Vagina (tissue), 2 donors: ENCODE results near the gene PSAPL1. TPM values are rescaled to one million over a fixed set of nuclear protein-coding genes. Genes with fewer than 3 reads are reported as not detected.

Source experiments
- DNase-seq, 2 donors: peaks; one replicate each; pipeline ENCODE4 v3.0.0-alpha.2; 2017; ENCODE audit errors: extremely low spot score in 2 of 2
- H3K27ac ChIP-seq: fragments of 200-600 bp; sonication (generic); one replicate; pipeline ENCODE4 v1.5.1; 2019
- H3K27me3 ChIP-seq: fragments of 200-600 bp; sonication (generic); one replicate; pipeline ENCODE4 v1.5.1; 2019
- H3K36me3 ChIP-seq, 2 donors: fragments of 200-600 bp; sonication (generic); one replicate each; pipeline ENCODE4 v1.5.1; 2017 to 2019
- H3K4me1 ChIP-seq: fragments of 200-600 bp; sonication (generic); one replicate; pipeline ENCODE4 v1.5.1; 2019
- H3K4me3 ChIP-seq, 2 donors: fragments of 200-600 bp; sonication (generic); 1 replicate in 1 of 2; 2 replicates in 1 of 2; pipeline ENCODE4 v1.5.1; 2016 to 2019
- H3K9me3 ChIP-seq: fragments of 200-600 bp; sonication (generic); one replicate; pipeline ENCODE4 v1.5.1; 2019
- CTCF ChIP-seq, 3 experiments: fragments of 450-650 bp in 2 of 3; fragments of 200-600 bp in 1 of 3; sonication (generic) in 1 of 3; IDR thresholded peaks; one replicate each; pipeline ENCODE4 v1.5.1; 2017 to 2019; ENCODE audit warnings: antibody characterized with exemption in 3 of 3, mild to moderate bottlenecking in 2 of 3, moderate library complexity in 2 of 3
- POLR2A ChIP-seq, 2 donors: fragments of 450-650 bp; IDR thresholded peaks; one replicate each; pipeline ENCODE4 v1.6.1; 2017; ENCODE audit warnings: antibody characterized with exemption in 2 of 2, mild to moderate bottlenecking in 2 of 2, moderate library complexity in 2 of 2
- POLR2AphosphoS5 ChIP-seq, 2 donors: sonication (generic); formaldehyde crosslinking; IDR thresholded peaks; one replicate each; pipeline ENCODE4 v1.9.0; 2017; ENCODE audit warnings: antibody characterized with exemption in 2 of 2, mild to moderate bottlenecking in 2 of 2, low read depth in 1 of 2; ENCODE audit not compliant: insufficient read depth in 1 of 2
- intact Hi-C: fragments of 100-400 bp; cut with DNase I; formaldehyde crosslinking; loops from one replicate; pipeline ENCODE4 v1.15.1; 2023
- total RNA-seq: library from RNA; depleted of rRNA; stranded (reverse); fragments of >200 nt; gene quantifications from one replicate; pipeline ENCODE4 v1.2.3, GENCODE V29; 2016

Gene PSAPL1
- total RNA-seq, 1 donor from 2014 or later, result not detected

GRCh38 chr4:7444731-7445130 lies 10.0 kb upstream of the PSAPL1 start:
- Histone ChIP-seq H3K4me3 (no peak overlapping the region), H3K4me1 (no peaks in the 10 kb centered on the region), H3K9me3 (no peaks in the 10 kb centered on the region), H3K36me3 (no peaks in the 10 kb centered on the region), H3K27me3 (no peaks in the 10 kb centered on the region), H3K27ac (no peak overlapping the region)
- intact Hi-C loops, result loop anchor here (5.0 kb wide), 1 partner anchor 1398 kb away; no protein-coding TSS in a partner anchor
- DNase-seq, result no peak
- TF ChIP-seq POLR2AphosphoS5 (IDR thresholded peaks at IDR 0.05; ENCODE audit: insufficient read depth in 1 of 2, low read depth in 1 of 2), result no peak
- TF ChIP-seq CTCF (IDR thresholded peaks at IDR 0.05), result no peak
- no peak for TF ChIP-seq POLR2A (IDR thresholded peaks at IDR 0.05)

- Histone ChIP-seq H3K4me1 (no peaks in the 10 kb centered on the region), H3K9me3 (no peaks in the 10 kb centered on the region), H3K4me3 (no peak overlapping the region), H3K27ac (no peak overlapping the region), H3K36me3 (no peaks in the 10 kb centered on the region), H3K27me3 (no peaks in the 10 kb centered on the region)
- no peak for DNase-seq
- TF ChIP-seq CTCF (IDR thresholded peaks at IDR 0.05), result no peak
- TF ChIP-seq POLR2AphosphoS5 (IDR thresholded peaks at IDR 0.05; ENCODE audit: insufficient read depth in 1 of 2, low read depth in 1 of 2), result no peak
- TF ChIP-seq POLR2A (IDR thresholded peaks at IDR 0.05), result no peak
- intact Hi-C loops, result no loop called here
Measured at GRCh38 chr4:7444314-7444713, 9.6 kb upstream of the PSAPL1 start.

- TF ChIP-seq CTCF (IDR thresholded peaks at IDR 0.05) (no peak), POLR2AphosphoS5 (IDR thresholded peaks at IDR 0.05; ENCODE audit: insufficient read depth in 1 of 2, low read depth in 1 of 2) (no peak), POLR2A (IDR thresholded peaks at IDR 0.05) (no peak)
- Histone ChIP-seq H3K9me3 (no peaks in the 10 kb centered on the region), H3K36me3 (no peaks in the 10 kb centered on the region), H3K4me3 (no peak overlapping the region), H3K4me1 (no peaks in the 10 kb centered on the region), H3K27ac (no peak overlapping the region), H3K27me3 (no peaks in the 10 kb centered on the region)
- intact Hi-C loops, result no loop called here
- no peak for DNase-seq
Measured at GRCh38 chr4:7442574-7443162, 7.9 kb upstream of the PSAPL1 start.

DNA sequence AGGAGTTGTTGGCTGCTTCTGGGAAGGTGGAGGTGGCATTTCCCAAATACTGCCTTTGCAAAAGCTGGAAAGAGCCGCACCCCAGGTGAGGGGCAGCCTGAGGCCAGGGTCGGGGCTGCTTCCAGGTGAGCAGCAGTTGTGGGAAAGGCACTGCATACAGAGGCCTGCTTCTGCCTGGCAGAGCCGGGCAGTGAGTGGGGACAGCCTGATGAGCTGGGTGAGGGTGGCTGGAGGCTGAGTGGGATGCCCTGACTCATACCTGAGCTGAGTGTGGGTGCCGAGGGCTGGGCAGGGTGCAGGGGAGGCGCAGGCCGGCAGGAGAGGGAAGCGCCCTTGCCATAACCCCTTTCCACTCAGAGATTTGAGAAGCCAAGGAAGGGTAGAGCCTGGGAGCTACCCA lies 6.5 kb upstream of the PSAPL1 start:
- Histone ChIP-seq H3K4me3 (no peak overlapping the region), H3K4me1 (no peaks in the 10 kb centered on the region), H3K27ac (no peak overlapping the region), H3K36me3 (no peaks in the 10 kb centered on the region), H3K27me3 (no peaks in the 10 kb centered on the region), H3K9me3 (no peaks in the 10 kb centered on the region)
- DNase-seq, result no peak
- no peak for TF ChIP-seq POLR2AphosphoS5 (IDR thresholded peaks at IDR 0.05; ENCODE audit: insufficient read depth in 1 of 2, low read depth in 1 of 2)
- TF ChIP-seq CTCF (IDR thresholded peaks at IDR 0.05), result no peak
- intact Hi-C loops, result no loop called here

GRCh38 chr4:7439699-7440098 lies 5.0 kb upstream of the PSAPL1 start:
- DNase-seq, result no peak
- intact Hi-C loops, result no loop called here
- H3K4me1 ChIP-seq, result no peaks in the 10 kb centered on the region
- no peaks in the 10 kb centered on the region for H3K9me3 ChIP-seq
- no peaks in the 10 kb centered on the region for H3K36me3 ChIP-seq
- H3K27me3 ChIP-seq, result no peaks in the 10 kb centered on the region
- H3K27ac ChIP-seq, result no peak overlapping the region
- TF ChIP-seq POLR2AphosphoS5 (IDR thresholded peaks at IDR 0.05; ENCODE audit: insufficient read depth in 1 of 2, low read depth in 1 of 2), result no peak
- no peak for TF ChIP-seq CTCF (IDR thresholded peaks at IDR 0.05)
- TF ChIP-seq POLR2A (IDR thresholded peaks at IDR 0.05), result no peak
- no peak overlapping the region for H3K4me3 ChIP-seq
